Measurements from ENCODE around the gene NUP214.

- TF ChIP-seq CTCF (IDR thresholded peaks at IDR 0.05) (no peak), POLR2A (IDR thresholded peaks at IDR 0.05) (no peak), POLR2AphosphoS5 (IDR thresholded peaks at IDR 0.05) (no peak)
Observed at GRCh38 chr9:131228988-131229387, 103.6 kb downstream of the NUP214 start.
